Choroid plexus epithelial cell (primary cell): ENCODE measurements around the gene TSPAN18.

Experiments
- DNase-seq: peaks from one replicate; pipeline ENCODE4 v3.0.0-alpha.2; 2010; ENCODE audit warnings: low read depth
- H3K4me3 ChIP-seq: 2 replicates; pipeline ENCODE4 v1.5.1; 2011; ENCODE audit warnings: low read depth, mild to moderate bottlenecking, control low read depth, low read length, moderate library complexity
- TF ChIP-seq, protein P1 (sequence below): conservative IDR thresholded peaks from 2 replicates; pipeline ENCODE4 v1.5.1; 2011; ENCODE audit warnings: low read depth, mild to moderate bottlenecking, control low read depth, inconsistent platforms, low read length, moderate library complexity

TSPAN18 gene

DNA sequence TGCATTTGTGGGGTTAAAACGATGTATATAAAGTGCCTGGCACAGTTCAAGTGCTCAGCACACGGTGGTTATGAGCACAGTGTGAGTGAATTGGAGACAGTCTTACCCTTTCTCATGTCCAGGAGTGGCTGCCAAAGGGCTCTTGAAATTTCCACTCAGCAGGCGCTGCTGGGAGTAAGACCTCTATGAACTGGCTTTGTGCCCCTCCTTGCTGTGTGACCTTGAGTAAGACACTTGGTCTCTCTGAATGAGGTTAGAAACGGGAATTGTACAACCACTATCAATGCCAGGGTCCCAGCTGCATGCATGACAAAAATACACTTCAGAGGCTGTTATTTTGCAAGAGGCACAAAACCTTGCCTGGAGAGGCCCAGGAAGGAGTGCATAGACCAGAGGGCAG, 86.6 kb downstream of the TSPAN18 start:
- DNase-seq, result no peak
- no peak overlapping the region for H3K4me3 ChIP-seq
- TF ChIP-seq, protein P1, sequence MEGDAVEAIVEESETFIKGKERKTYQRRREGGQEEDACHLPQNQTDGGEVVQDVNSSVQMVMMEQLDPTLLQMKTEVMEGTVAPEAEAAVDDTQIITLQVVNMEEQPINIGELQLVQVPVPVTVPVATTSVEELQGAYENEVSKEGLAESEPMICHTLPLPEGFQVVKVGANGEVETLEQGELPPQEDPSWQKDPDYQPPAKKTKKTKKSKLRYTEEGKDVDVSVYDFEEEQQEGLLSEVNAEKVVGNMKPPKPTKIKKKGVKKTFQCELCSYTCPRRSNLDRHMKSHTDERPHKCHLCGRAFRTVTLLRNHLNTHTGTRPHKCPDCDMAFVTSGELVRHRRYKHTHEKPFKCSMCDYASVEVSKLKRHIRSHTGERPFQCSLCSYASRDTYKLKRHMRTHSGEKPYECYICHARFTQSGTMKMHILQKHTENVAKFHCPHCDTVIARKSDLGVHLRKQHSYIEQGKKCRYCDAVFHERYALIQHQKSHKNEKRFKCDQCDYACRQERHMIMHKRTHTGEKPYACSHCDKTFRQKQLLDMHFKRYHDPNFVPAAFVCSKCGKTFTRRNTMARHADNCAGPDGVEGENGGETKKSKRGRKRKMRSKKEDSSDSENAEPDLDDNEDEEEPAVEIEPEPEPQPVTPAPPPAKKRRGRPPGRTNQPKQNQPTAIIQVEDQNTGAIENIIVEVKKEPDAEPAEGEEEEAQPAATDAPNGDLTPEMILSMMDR, result no peak

DNA sequence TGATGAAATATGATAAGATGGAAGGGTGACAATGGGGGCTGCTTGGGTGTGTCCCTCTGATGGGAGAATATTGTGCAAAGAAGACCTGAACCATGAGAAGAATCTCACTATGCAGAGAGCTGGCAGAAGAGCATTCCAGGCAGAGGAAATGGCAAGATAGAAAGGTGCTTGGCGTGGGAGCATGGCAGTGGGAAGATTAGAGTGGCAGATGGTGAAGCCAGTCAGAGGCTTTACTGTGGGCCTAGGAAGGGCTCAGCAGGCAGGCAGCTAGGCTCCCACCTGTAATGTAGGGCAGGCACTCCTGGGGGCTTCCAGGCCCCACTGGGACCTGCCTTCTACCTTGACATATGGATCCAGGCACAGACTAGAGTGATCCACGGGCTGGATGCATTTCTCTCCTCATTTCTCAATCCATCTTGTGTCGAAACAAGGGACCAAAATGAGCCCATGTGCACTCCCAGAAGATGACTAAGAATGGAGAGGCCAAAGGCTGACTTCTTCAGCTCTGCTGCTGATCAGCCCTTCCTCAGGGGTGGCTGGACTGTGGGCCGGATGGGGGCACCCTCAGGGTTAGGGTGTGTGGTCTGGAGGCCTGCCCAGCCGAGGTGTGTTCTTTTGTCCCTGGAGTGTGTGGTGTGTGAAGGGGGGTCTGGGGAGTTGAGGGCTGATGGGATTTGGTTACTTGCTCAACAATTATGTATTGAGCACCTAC, 88.3 kb downstream of the TSPAN18 start:
- no peak overlapping the region for H3K4me3 ChIP-seq
- TF ChIP-seq, protein P1, result no peak
- peak; percentile 51 for DNase-seq

DNA sequence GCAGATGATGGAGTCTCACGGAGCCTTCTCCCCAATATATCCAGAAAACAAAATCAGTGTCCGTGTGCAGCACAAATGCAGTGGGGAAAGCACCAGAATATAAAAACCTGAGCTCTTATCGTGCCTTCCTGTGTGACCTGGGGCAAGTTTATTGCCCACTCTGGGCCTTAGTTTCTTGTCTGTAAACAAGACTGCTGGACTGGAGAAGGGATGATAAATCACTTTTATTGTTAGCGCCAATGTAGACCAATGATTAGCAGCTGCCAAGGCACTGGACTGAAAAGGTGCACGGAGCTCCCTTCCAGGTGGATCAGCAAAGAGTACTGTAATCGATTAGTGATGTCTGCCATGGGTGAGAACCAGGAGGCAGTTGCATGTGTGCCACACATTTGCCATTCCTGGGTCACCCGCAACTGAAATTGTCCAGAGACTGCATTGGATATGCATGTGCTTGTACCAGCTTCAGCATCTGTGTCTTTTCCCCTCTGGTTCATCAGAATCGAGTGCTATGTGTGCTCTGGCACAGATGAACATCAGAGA, 89.2 kb downstream of the TSPAN18 start:
- DNase-seq, result no peak
- no peak overlapping the region for H3K4me3 ChIP-seq
- TF ChIP-seq, protein P1, result no peak

DNA sequence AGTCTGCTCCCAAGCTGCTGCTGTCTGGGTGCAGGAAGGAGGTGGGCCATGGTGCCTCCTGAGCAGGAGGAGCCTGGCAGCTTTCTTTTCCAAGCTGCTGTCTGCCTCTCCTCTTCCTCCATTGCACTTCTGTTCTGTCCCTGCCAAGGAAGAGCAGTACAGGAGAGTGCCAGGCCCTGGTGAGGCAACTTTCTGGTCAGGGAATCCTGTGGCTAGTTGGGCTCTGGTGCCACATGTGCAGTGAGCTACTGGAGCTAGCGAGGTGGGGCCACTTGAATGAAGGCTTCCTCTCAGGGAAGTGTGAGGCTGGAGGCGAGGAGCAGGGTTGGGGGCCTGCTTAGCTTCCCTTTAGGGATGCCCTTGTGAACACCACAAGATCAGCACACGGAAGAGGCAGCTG, 90.0 kb downstream of the TSPAN18 start:
- TF ChIP-seq, protein P1, result no peak
- H3K4me3 ChIP-seq, result no peak overlapping the region
- DNase-seq, result no peak

DNA sequence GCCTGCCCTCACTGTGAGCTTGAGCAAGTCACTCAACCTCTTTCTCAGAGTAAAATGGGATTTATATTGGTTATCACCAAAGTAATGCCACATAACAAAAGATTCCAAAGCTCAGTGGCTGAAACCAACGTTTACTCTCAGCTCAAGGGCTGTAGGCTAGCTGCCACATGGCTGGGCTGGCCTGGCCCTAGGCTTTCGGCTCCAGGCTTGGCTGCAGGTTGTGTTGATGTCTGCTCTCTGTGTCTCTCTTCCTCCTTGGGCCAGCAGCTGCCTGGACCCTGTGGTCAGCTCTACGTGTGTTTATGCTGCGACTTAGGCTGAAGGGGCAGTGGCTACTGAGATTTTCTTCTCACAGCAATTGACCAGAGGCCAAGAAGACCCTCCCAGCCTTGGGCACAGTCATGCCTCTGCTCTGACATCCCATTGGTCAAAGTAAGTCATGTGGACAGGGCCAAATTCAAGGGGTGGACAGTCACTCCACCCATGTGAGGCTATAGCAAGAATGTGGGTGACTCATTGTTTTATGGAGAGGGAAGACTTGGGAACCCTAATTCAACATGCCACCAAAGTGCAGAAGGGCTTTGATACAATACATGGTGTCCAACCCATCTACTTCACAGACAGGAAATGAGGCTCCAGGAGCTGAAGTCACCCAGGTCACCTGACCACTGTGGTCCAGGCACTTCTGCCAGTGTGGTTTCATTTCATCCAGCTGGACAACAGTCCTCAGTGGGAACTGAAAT, 90.6 kb downstream of the TSPAN18 start:
- TF ChIP-seq, protein P1, result no peak
- no peak for DNase-seq
- H3K4me3 ChIP-seq, result no peak overlapping the region

DNA sequence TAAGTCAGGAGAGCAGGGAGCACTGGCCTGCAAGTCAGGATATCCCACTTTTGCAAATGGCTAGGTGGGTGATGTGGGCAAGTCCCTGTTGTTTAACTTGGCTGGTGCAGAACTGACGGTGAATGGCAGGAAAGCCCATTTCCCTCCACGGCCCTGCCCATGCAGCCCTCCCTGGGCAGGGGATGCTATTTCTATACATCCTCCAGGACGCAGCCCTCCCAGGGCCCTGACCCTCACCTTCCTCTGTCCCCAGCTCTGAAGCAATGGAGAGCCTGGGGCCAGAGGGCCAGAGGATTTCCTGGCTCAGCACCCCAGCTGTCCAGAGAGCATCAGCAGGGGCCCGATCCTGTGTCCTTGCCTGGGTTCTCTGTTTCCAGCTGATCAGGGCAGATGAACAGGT, 91.3 kb downstream of the TSPAN18 start:
- TF ChIP-seq, protein P1, result no peak
- no peak for DNase-seq
- H3K4me3 ChIP-seq, result no peak overlapping the region
